HG03280 (cell line): ENCODE results near the gene DPP3.
A peak's percentile ranks its signal among the peaks of the same experiment; 100 is the strongest.
"Not testable (repeated sequence)": the region's sequence is repeated elsewhere in the genome, so short reads cannot be mapped to it uniquely, and the experiment has no call there.

Experiments used
- ATAC-seq: cut with Tn5 transposase; IDR thresholded peaks from one replicate; pipeline ENCODE4 v1.9.1; 2021; ENCODE audit warnings: mild to moderate bottlenecking, moderate library complexity; ENCODE audit not compliant: unreplicated experiment

The DPP3 gene

DNA sequence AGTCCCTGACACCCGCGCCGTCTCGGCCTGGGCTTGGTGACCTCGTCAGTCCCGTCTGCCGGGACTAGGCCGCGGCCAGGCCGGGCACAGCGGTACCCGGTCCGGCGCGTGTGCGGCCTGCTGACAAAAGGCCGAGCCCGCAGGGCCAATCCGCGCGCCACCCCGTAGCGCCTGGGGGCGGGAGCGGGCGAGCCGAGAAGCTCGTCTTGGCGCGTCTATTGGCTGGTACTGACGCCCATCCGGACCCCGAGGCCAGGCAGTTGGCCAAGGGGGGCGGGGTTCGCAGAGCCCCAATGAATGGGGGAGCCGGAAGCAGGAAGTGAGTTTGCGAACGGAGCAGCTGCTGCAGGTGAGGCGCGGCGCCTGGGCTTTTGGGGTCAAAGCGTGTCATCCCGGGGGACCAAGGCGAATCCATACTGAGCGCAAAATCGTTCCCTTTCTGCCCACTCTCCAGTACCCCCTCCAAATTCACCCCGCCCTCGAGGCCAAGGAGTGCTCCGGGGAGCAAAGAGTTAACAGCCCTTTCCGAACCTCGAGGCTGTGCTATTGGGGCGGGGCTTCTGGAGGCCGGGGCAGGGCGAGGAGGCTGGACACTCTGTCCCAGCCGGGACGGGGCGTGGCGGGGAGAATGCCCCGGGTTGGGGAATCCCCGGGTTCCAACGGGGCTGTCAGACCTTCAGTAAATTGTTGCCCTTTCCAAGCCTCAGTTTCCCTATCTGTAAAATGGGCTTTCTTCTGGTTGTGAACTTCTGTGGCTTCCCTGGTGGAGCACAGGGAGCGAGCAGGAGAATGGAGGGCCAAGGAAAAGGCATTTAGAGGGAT lies at the start of gene DPP3:
DPP3 (plus strand) TSS at position 318 of the 822 bp plus-strand sequence. CDS start 1,767 bp downstream, outside the sequence.
- ATAC-seq, result peak; percentile 94

GRCh38 chr11:66431287-66431686 lies 48.9 kb upstream of the DPP3 start:
- not testable (repeated sequence) for ATAC-seq

DNA sequence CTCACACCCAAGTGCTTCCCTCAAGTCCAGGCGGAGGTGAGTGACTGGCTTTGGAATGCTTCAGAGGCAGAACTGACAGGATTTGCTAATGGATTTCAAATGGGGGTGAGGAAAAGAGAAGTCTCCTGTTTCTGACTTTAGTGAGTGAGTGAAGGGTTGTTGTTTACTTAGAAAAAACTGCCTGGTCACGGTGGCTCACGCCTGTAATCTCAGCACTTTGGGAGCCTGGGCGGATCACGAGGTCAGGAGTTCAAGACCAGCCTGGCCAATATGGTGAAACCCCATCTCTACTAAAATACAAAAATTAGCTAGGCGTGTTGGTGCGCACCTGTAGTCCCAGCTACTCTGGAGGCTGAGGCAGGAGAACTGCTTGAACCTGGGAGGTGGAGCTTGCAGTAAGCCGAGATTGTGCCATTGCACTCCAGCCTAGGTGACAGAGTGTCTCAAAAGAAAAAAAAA lies 48.3 kb upstream of the DPP3 start:
- ATAC-seq, result not testable (repeated sequence)

DNA sequence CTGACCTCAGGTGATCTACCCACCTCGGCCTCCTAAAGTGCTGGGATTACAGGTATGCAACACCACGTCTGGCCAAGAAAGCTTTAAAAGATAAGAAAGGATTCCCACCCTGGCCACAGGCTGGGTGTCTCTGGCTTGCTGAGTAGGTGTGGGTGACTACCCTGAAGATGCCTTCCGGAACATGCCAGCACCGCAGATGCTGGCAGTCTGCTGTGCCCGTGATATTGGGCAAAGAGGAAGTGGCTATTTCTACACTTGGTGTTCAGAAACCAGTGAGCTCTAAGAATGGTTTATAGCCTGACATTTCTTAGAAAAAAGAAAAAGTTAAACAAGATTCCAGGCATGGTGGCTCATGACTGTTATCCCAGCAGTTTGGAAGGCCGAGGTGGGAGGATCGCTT lies 47.6 kb upstream of the DPP3 start:
- no peak for ATAC-seq

DNA sequence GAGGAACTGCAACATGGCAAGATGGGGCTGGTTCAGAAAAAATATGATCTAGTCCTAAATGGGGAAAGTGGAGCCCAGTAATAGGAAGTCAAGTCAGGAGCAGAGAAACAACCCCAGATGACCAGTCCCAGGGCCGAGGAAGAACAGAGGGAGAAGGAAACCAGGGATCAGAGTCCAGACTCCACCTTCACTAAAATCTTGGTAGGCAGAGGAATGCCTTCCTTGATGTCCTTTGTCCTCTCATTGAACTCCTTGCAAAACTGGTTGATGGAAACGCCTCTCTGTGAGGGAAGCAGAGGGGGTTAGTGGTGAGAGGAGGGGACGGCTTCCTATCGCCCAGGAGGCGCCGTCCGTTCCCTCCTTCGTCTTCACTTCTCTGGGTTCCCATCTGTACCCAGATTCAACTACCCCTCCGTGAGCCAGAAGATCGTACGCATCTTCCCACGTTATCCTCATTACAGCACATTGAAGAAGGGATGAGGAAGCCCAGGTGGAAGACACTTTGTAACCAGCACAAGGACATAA lies 42.2 kb upstream of the DPP3 start:
- ATAC-seq, result no peak

DNA sequence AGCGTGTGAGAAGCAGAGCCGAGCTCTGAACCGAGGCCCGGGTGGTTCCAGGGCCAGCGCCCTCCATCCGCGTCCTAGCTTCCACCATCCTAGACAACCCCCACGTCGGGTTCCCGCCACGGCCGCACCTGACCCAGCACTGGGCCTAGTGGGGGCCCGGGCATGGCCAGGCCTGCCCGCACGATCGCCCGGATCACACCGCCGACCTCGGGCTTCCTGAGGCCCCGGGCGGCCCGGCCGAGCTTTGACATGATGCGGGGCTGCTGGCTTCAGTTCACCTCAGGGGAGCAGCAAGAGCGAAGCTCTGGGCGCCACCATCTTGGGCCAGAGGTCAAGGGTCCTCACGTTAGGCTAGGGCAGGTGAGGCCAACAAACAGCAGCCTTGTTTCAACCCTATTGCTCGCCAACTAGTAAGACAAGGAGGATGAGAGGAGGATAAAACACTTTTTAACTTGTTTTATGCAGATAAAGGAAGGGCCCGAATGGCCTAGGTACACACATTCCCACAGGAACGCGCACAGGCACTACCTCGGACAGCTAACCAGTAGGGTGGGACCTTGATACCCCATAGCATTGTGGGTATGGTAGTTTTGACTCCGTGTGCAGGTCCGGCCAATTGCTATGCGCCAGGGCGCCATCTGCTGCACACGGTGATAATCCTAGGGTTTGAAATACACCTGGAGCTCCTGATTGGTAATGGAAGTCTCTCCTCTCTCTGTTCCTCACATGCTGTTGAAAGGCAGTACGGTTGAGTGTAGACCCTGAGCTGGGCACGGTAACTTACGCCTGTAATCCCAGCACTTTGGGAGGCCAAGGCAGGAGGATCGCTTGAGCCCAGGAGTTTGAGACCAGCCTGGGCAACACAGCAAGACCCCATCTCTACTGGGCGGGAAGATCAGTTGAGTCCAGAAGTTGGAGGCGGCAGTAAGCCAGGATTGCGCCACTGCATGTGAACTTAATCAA lies 41.4 kb upstream of the DPP3 start, which contains the start of gene MRPL11:
MRPL11 (minus strand) TSS at position 345 of the 963 bp plus-strand sequence; CDS start at position 251, 94 bp downstream.
- peak; percentile 95 for ATAC-seq

DNA sequence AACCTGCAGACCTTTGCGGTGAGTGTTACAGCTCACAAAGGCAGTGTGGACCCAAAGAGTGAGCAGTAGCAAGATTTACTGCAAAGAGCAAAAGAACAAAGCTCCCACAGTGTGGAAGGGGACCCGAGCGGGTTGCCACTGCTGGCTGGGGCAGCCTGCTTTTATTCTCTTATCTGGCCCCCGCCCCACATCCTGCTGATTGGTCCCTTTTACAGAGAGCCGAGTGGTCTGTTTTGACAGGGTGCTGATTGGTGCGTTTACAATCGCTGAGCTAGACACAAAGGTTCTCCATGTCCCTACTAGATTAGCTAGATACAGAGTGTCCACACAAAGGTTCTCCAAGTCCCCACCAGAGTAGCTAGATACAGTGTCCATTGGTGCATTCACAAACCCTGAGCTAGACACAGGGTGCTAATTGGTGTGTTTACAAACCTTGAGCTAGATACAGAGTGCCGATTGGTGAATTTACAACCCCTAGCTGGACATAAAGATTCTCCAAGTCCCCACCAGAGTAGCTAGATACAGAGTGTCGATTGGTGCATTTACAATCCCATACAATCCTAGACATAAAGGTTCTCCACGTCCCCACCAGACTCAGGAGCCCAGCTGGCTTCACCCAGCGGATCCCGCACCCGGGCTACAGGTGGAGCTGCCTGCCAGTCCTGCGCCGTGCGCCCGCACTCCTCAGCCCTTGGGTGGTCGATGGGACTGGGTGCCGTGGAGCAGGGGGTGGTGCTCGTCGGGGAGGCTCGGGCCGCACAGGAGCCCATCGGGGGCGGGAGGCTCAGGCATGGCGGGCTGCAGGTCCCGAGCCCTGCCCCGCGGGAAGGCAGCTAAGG lies 39.9 kb upstream of the DPP3 start:
- not testable (repeated sequence) for ATAC-seq

DNA sequence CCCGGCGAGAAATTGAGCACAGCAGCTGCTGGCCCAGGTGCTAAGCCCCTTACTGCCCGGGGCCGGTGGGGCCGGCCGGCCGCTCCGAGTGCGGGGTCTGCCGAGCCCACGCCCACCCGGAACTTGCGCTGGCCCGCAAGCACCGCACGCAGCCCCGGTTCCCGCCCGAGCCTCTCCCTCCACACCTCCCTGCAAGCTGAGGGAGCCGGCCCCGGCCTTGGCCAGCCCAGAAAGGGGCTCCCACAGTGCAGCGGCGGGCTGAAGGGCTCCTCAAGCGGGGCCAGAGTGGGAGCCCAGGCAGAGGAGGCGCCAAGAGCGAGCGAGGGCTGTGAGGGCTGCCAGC lies 39.3 kb upstream of the DPP3 start:
- ATAC-seq, result not testable (repeated sequence)

GRCh38 chr11:66443602-66444001 lies 36.6 kb upstream of the DPP3 start:
- no peak for ATAC-seq

DNA sequence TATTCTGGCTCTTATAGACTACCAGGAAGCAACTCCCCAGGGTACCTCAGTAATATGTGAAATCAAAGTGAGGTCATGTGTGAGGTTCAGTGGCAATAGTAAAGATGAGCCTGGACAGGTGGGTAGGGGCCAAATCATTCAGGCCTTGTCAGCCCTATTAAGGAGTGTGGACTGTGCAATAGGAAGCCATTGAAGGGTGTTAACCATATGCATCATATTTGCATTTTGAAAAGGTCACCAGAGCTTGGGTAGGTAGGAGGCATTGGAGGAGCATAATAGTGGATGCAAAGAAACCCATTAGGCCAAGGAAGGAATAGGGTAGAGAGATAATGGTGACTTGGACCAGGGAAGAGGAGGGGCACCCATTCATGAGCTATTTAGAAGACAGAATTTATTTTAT lies 33.2 kb upstream of the DPP3 start:
- no peak for ATAC-seq

- ATAC-seq, result no peak
These were observed 31.7 kb upstream of the DPP3 start for GRCh38 chr11:66448523-66448922.

DNA sequence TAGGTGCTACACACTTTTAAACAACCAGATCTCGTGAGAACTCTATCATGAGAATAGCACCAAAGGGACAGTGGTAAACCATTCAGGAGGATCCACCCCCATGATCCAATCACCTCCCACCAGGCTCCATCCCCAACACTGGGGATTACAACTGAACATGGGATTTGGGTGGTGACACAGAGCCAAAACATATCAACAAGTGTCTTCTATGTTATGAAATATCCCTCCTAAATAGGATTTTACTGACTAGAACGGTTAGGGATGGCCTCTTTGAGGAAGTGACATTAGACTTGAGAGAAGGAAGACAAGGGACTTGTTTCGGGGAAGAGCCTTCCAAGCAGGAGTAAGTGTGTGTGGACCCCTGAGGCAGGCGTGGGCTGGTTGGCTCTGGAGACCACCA lies 29.7 kb upstream of the DPP3 start:
- no peak for ATAC-seq

DNA sequence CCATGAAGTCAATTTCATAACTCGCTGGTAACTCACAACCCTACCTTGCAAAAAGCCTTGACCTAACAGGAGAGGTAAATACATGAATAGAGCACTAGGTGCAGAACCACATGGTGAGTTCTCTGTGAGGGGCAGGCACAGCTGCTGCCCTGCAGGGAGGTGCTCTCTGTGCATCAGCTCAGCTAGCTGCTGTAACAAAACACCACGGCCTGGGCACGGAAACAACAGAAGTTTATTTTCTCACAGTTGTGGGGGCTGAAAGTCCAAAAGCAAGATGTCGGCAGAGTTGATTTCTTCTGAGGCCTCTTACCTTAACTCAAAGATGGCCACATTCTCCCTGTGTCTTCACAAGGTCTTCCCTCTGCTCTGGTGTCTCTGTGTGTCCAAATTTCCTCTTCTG lies 28.6 kb upstream of the DPP3 start:
- ATAC-seq, result no peak

DNA sequence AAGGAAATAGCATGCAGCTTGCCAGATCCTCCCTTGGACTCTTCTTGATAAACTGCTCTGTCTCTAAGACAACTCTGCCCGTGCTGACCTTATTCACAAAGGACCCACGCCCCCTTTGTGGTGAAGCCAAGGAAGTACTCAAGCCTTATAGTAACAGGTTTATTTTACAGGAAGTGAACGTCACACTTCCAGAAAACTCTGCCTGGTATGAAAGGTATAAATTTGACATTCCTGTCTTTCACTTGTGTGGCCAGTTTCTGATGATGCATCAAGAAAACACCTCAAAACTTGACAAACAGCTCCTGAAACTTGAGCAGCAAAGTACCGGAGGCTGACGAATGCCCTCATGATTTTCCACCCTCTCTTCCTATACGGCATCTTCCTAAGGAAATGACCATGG lies 26.0 kb upstream of the DPP3 start:
- no peak for ATAC-seq

DNA sequence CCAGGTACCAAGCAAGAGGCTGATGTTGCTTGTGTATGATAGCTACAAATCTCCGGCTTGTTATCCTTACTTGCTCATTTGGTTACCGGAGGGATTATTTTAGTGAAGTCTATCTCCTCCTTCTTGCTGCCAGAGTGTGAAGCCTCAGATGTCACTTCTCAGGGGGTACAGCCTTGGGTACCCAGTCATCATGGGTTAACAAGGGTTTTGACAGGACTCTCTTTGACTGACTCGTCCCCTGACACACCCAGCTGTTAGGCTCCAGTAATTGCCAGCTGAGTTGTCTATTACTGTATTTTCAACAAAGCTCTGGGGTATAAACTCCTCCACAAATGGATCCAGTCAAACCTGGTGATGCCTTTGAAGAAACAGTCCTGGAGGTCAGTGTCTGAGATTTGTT lies 25.4 kb upstream of the DPP3 start:
- no peak for ATAC-seq

DNA sequence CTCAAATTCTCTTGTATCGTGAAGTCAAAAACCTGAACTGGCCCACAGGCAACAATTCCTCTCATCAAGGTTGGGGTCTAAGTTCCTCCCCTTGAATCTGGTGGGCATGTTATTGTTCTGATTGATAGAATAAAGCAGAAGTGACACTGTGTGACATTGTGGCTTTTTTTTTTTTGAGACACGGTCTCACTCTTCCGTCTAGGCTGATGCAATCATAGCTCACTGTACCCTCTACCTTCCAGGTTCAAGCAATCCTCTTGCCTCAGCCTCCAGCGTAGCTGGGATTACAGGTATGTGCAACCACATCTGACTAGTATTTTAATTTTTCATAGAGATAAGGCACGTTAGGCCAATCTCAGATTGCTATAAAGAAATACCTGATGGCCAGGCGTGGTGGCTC lies 22.4 kb upstream of the DPP3 start:
- ATAC-seq, result no peak

GRCh38 chr11:66459138-66459778 lies 21.0 kb upstream of the DPP3 start:
- ATAC-seq, result no peak

DNA sequence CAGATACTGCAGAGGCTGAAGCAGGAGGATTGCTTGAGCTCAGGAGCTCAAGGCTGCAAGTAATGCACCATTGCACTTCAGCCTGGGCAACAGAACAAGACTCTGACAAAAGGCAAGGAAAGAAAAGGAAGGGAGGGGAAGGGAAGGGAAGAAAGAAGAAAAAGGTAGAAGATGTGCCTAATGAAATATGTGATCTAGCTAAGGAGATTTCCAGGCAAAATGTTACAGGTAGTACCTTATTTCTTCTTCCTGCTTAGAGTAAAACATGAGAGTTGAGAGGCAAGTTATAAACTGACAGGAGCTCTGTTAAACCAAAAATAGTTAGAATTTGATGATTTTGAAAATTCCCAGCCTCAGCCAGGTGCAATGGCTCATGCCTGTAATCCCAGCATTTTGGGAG lies 18.2 kb upstream of the DPP3 start:
- ATAC-seq, result no peak

DNA sequence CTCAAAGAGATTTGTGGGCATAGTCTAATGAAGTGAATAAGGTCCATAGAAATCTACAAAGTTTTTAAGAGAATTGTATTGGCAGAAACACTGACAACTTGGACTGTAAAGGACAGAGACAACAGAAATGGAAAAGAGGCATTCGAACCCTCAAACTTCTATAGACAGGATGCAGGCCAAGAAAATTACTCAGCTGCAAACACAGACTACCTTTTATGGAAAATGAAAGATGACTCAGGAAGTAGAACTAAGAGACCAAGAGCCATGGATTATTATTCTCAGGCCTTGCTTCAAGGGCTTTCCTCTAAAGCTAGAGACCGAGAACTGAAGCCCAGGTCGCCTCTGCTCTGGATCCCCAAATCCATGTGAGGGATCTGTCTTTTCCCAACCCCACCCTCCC lies 17.3 kb upstream of the DPP3 start:
- no peak for ATAC-seq

- ATAC-seq, result not testable (repeated sequence)
These were observed 16.1 kb upstream of the DPP3 start for GRCh38 chr11:66464116-66464515.
